C4-2B (cell line): ENCODE measurements around the gene GNG5.
"Not testable (repeated sequence)": the region's sequence is repeated elsewhere in the genome, so short reads cannot be mapped to it uniquely, and the experiment has no call there.

Experiments used
- H3K27ac ChIP-seq: fragments of 450-650 bp; 2 replicates; pipeline ENCODE4 v1.5.1; 2017
- CTCF ChIP-seq: fragments of 450-650 bp; conservative IDR thresholded peaks from 2 replicates; pipeline ENCODE4 v1.5.1; 2017; ENCODE audit warnings: mild to moderate bottlenecking
- ZFX ChIP-seq: fragments of 450-650 bp; IDR thresholded peaks from 2 replicates; pipeline ENCODE4 v1.6.1; 2017

The GNG5 gene

GRCh38 chr1:84462118-84462517, 44.3 kb downstream of the GNG5 start:
- no peak overlapping the region for H3K27ac ChIP-seq
- TF ChIP-seq CTCF (no peak), ZFX (no peak)

- H3K27ac ChIP-seq, result no peak overlapping the region
- TF ChIP-seq CTCF (no peak), ZFX (no peak)
Observed at GRCh38 chr1:84452436-84452835, 53.9 kb downstream of the GNG5 start.

GRCh38 chr1:84450910-84451309, 55.5 kb downstream of the GNG5 start:
- no peak overlapping the region for H3K27ac ChIP-seq
- TF ChIP-seq CTCF, result no peak
- TF ChIP-seq ZFX, result no peak

- not testable (repeated sequence) for H3K27ac ChIP-seq
Observed at GRCh38 chr1:84448704-84449103, 57.7 kb downstream of the GNG5 start.
